Vagina (tissue), 2 donors: Measurements from ENCODE around the gene ZNF18. TPM values are rescaled to one million over a fixed set of nuclear protein-coding genes. Genes with fewer than 3 reads are reported as not detected.
"Not testable (repeated sequence)": the region's sequence is repeated elsewhere in the genome, so short reads cannot be mapped to it uniquely, and the experiment has no call there.

Experiments
- DNase-seq, 2 donors: peaks; one replicate each; pipeline ENCODE4 v3.0.0-alpha.2; 2017; ENCODE audit errors: extremely low spot score in 2 of 2
- H3K27ac ChIP-seq: fragments of 200-600 bp; sonication (generic); one replicate; pipeline ENCODE4 v1.5.1; 2019
- H3K27me3 ChIP-seq: fragments of 200-600 bp; sonication (generic); one replicate; pipeline ENCODE4 v1.5.1; 2019
- H3K36me3 ChIP-seq, 2 donors: fragments of 200-600 bp; sonication (generic); one replicate each; pipeline ENCODE4 v1.5.1; 2017 to 2019
- H3K4me1 ChIP-seq: fragments of 200-600 bp; sonication (generic); one replicate; pipeline ENCODE4 v1.5.1; 2019
- H3K4me3 ChIP-seq, 2 donors: fragments of 200-600 bp; sonication (generic); 1 replicate in 1 of 2; 2 replicates in 1 of 2; pipeline ENCODE4 v1.5.1; 2016 to 2019
- H3K9me3 ChIP-seq: fragments of 200-600 bp; sonication (generic); one replicate; pipeline ENCODE4 v1.5.1; 2019
- POLR2A ChIP-seq, 2 donors: fragments of 450-650 bp; IDR thresholded peaks; one replicate each; pipeline ENCODE4 v1.6.1; 2017; ENCODE audit warnings: antibody characterized with exemption in 2 of 2, mild to moderate bottlenecking in 2 of 2, moderate library complexity in 2 of 2
- POLR2AphosphoS5 ChIP-seq, 2 donors: sonication (generic); formaldehyde crosslinking; IDR thresholded peaks; one replicate each; pipeline ENCODE4 v1.9.0; 2017; ENCODE audit warnings: antibody characterized with exemption in 2 of 2, mild to moderate bottlenecking in 2 of 2, low read depth in 1 of 2; ENCODE audit not compliant: insufficient read depth in 1 of 2
- intact Hi-C: fragments of 100-400 bp; cut with DNase I; formaldehyde crosslinking; loops from one replicate; pipeline ENCODE4 v1.15.1; 2023
- total RNA-seq: library from RNA; depleted of rRNA; stranded (reverse); fragments of >200 nt; gene quantifications from one replicate; pipeline ENCODE4 v1.2.3, GENCODE V29; 2016
- TF ChIP-seq, protein P1 (sequence below), 3 experiments: fragments of 450-650 bp in 2 of 3; fragments of 200-600 bp in 1 of 3; sonication (generic) in 1 of 3; IDR thresholded peaks; one replicate each; pipeline ENCODE4 v1.5.1; 2017 to 2019; ENCODE audit warnings: antibody characterized with exemption in 3 of 3, mild to moderate bottlenecking in 2 of 3, moderate library complexity in 2 of 3

The ZNF18 gene
- total RNA-seq, 1 donor from 2014 or later, result 10.8 TPM

DNA sequence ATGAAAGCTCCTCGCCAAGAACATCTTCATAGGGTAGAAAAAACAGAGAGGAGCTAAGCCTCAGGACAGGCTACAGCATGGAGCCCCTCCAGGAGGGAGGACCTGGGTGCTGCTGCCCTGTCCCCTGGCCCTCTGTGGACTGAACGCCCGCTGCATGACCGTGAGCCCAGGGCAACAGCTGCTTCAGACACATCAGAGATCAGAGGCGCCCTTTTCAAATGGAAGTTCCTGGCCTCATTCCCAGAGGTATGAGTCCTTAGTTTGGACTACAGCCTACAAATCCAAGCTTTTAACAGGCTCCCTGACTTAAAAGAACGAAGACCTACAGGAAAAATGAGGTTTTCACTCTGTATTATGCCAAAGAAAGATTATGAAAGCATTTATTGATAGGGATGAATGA is 48.5 kb downstream of the ZNF18 start:
- Histone ChIP-seq H3K9me3 (no peaks in the 10 kb centered on the region), H3K36me3 (peaks cover 0 to 9% of the 10 kb centered on the region in 2 donors), H3K4me1 (peaks cover 14% of the 10 kb centered on the region), H3K27ac (peak overlapping the region; percentile 31), H3K27me3 (no peaks in the 10 kb centered on the region), H3K4me3 (no peak overlapping the region)
- intact Hi-C loops, result no loop called here
- TF ChIP-seq, protein P1, sequence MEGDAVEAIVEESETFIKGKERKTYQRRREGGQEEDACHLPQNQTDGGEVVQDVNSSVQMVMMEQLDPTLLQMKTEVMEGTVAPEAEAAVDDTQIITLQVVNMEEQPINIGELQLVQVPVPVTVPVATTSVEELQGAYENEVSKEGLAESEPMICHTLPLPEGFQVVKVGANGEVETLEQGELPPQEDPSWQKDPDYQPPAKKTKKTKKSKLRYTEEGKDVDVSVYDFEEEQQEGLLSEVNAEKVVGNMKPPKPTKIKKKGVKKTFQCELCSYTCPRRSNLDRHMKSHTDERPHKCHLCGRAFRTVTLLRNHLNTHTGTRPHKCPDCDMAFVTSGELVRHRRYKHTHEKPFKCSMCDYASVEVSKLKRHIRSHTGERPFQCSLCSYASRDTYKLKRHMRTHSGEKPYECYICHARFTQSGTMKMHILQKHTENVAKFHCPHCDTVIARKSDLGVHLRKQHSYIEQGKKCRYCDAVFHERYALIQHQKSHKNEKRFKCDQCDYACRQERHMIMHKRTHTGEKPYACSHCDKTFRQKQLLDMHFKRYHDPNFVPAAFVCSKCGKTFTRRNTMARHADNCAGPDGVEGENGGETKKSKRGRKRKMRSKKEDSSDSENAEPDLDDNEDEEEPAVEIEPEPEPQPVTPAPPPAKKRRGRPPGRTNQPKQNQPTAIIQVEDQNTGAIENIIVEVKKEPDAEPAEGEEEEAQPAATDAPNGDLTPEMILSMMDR (IDR thresholded peaks at IDR 0.05), result no peak
- TF ChIP-seq POLR2A (IDR thresholded peaks at IDR 0.05) (no peak), POLR2AphosphoS5 (IDR thresholded peaks at IDR 0.05; ENCODE audit: insufficient read depth in 1 of 2, low read depth in 1 of 2) (no peak)
- DNase-seq, result no peak

DNA sequence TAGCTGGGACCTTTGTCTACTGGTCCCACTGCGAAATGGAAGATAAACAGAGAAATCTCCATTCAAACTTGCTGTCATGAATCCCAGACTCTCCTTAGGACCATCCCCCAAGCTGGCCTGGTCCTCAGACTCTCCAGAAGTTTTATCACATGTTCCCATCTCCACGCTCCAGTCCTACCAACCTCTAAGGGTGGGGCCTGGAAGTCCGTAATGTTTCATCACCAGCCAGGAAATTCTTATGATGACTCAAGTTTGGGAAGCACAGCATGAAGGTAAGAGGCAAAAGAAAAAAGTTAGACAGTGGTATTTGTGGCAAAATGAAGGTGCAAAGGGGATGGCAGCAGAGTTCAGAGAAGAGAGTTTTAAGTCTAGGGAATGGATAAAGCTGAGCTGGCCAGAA is 52.7 kb downstream of the ZNF18 start:
- TF ChIP-seq POLR2A (IDR thresholded peaks at IDR 0.05) (no peak), POLR2AphosphoS5 (IDR thresholded peaks at IDR 0.05; ENCODE audit: insufficient read depth in 1 of 2, low read depth in 1 of 2) (peak in 1 of 2 donors; percentile 41)
- intact Hi-C loops, result no loop called here
- no peaks in the 10 kb centered on the region for H3K27me3 ChIP-seq
- no peaks in the 10 kb centered on the region for H3K36me3 ChIP-seq
- H3K4me1 ChIP-seq, result peaks cover 17% of the 10 kb centered on the region
- H3K9me3 ChIP-seq, result no peaks in the 10 kb centered on the region
- DNase-seq, result no peak
- H3K4me3 ChIP-seq, result no peak overlapping the region
- H3K27ac ChIP-seq, result peak overlapping the region; percentile 54

DNA sequence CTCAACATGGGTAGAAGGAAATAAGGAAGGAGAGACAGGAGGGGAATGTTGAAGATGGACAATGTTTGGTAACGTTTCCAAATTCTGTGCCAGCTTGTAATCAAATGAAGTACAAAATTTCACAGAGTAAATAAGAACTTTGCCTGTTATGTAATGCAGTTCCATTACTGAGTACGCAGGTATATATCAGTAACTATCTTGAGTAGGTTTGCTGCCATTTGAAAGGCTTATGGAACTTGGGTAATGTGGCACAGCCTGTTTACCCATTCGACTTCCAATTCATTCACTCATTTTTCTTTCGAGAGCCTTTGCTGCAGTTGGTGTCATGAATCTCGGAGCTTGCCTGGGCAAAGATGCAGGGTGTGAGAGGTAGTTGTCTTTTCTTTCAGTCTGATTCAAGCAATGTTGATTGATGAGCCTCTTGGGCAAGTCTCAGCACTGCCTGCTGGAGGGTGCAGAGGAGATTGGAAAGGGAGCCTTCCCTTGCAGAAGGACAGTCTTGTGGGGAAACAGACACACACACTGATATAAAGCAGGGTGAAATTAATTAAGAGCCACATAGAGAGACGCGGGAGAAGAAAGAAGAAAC is 53.4 kb downstream of the ZNF18 start:
- Histone ChIP-seq H3K4me1 (peaks cover 17% of the 10 kb centered on the region), H3K27ac (no peak overlapping the region), H3K9me3 (no peaks in the 10 kb centered on the region), H3K36me3 (no peaks in the 10 kb centered on the region), H3K4me3 (no peak overlapping the region), H3K27me3 (no peaks in the 10 kb centered on the region)
- no peak for DNase-seq
- intact Hi-C loops, result no loop called here
- TF ChIP-seq, protein P1 (IDR thresholded peaks at IDR 0.05), result no peak
- peak in 1 of 2 donors; percentile 63 for TF ChIP-seq POLR2AphosphoS5 (IDR thresholded peaks at IDR 0.05; ENCODE audit: insufficient read depth in 1 of 2, low read depth in 1 of 2)

DNA sequence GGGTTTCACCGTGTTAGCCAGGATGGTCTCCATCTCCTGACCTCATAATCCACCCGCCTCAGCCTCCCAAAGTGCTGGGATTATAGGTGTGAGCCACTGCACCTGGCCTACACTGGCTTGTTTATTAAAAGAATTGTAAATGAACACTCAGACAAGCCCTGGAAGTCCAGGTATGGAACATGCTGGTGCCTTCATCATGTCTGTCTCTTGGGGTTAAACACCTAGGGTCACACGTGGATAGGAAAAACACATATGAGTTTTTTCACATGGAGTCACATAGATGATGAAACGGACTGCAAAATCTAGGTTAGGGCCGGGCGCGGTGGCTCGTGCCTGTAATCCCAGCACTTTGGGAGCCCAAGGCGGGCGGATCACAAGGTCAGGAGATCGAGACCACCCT is 54.2 kb downstream of the ZNF18 start:
- H3K4me3 ChIP-seq, H3K27me3 ChIP-seq, H3K36me3 ChIP-seq, H3K27ac ChIP-seq, intact Hi-C loops, DNase-seq, H3K9me3 ChIP-seq: not testable (repeated sequence)
- H3K4me1 ChIP-seq, result peaks cover 11% of the 10 kb centered on the region

DNA sequence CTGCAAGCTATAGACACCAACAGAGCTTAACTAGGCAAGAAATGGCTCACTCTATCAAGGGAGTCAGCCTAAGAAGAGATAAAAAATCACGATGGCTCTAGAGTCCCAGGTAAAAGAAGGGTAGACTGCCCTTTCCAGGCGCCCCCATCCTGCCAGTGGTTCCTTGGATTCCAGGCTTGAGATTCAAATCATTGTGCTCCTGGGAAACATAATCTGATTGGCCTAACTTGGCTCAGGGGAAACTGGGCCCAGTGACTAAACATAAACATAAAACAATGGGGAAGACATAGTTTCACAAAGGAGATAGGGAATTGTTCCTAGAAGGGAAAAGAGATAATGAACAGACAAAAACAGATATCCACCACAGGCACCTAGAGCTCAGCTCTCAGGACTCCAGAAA is 56.4 kb downstream of the ZNF18 start:
- intact Hi-C loops, result no loop called here
- Histone ChIP-seq H3K36me3 (no peaks in the 10 kb centered on the region), H3K4me3 (no peak overlapping the region), H3K27ac (no peak overlapping the region), H3K27me3 (no peaks in the 10 kb centered on the region), H3K4me1 (peaks cover 11% of the 10 kb centered on the region), H3K9me3 (no peaks in the 10 kb centered on the region)
- no peak for TF ChIP-seq POLR2A (IDR thresholded peaks at IDR 0.05)
- TF ChIP-seq, protein P1 (IDR thresholded peaks at IDR 0.05), result no peak
- TF ChIP-seq POLR2AphosphoS5 (IDR thresholded peaks at IDR 0.05; ENCODE audit: insufficient read depth in 1 of 2, low read depth in 1 of 2), result no peak
- peak in 1 of 2 donors; percentile 29 for DNase-seq

DNA sequence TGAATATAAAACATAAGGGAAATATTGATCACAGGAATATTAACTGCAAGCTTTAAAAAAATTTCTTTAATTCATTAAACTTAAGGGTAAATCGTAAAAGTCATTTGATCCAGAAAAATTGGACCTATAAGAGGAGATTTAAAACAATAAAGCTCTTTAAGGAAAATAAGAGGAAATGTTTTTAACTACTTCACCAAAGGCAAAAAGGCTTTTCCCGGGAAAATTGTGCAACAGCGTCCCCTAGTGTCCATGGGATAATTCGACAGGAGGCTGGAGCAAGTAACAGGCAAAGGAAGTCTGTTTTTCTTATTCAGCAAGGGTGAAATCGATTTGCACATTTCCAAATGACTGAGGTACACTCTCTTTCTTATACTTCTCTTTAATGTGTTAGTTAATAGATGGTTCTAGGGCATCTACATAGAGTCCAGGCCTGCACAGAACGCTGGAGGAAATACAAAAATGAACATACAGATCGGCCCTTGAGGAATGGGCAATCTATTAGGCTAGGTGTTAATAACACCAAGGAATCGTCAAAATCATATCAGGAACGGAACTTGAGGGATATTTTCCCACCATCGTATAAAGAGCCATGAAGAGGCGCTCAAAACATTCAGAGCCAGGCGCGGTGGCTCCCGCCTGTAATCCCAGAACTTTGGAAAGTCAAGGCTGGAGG is 61.4 kb downstream of the ZNF18 start:
- Histone ChIP-seq H3K9me3 (no peaks in the 10 kb centered on the region), H3K36me3 (no peaks in the 10 kb centered on the region), H3K27me3 (no peaks in the 10 kb centered on the region), H3K4me1 (no peaks in the 10 kb centered on the region), H3K4me3 (no peak overlapping the region), H3K27ac (no peak overlapping the region)
- DNase-seq, result no peak
- TF ChIP-seq, protein P1 (IDR thresholded peaks at IDR 0.05), result peak; percentile 57 to 58 (median 57)
- no peak for TF ChIP-seq POLR2AphosphoS5 (IDR thresholded peaks at IDR 0.05; ENCODE audit: insufficient read depth in 1 of 2, low read depth in 1 of 2)
- intact Hi-C loops, result no loop called here
